Renal cortical epithelial cell (primary cell): ENCODE data around the gene EXOSC3. TPM values are rescaled to one million over a fixed set of nuclear protein-coding genes. Genes with fewer than 3 reads are reported as not detected.
"Not testable (repeated sequence)": the region's sequence is repeated elsewhere in the genome, so short reads cannot be mapped to it uniquely, and the experiment has no call there.

Source experiments
- DNase-seq: peaks from one replicate; pipeline ENCODE4 v3.0.0-alpha.2; 2011; ENCODE audit warnings: low read depth
- total RNA-seq: library from RNA; depleted of rRNA; stranded (reverse); fragments of >200 nt; gene quantifications from 2 replicates; pipeline ENCODE4 v1.2.3, GENCODE V29; 2014

The EXOSC3 gene
- total RNA-seq, 1 donor from 2014 or later, result 46.6 TPM

- no peak for DNase-seq
Observed at GRCh38 chr9:37775216-37775919, 9.5 kb downstream of the EXOSC3 start.

- no peak for DNase-seq
Observed at GRCh38 chr9:37769995-37770394, 14.9 kb downstream of the EXOSC3 start.

- no peak for DNase-seq
Observed at GRCh38 chr9:37769306-37769705, 15.6 kb downstream of the EXOSC3 start.

GRCh38 chr9:37765263-37765662 is 19.6 kb downstream of the EXOSC3 start:
- DNase-seq, result not testable (repeated sequence)

GRCh38 chr9:37761511-37761910 is 23.4 kb downstream of the EXOSC3 start:
- peak; percentile 71 for DNase-seq

- peak; percentile 81 for DNase-seq
Observed at GRCh38 chr9:37760416-37761161, 24.3 kb downstream of the EXOSC3 start.

GRCh38 chr9:37758747-37759146 is 26.1 kb downstream of the EXOSC3 start:
- no peak for DNase-seq

- peak; percentile 68 for DNase-seq
Observed at GRCh38 chr9:37753489-37754190, 31.2 kb downstream of the EXOSC3 start, which contains the start of gene TRMT10B. Gene TRMT10B, plus strand, starts transcription at chr9:37753805. Its CDS starts 8,127 bp downstream, at chr9:37761932.

GRCh38 chr9:37752642-37753488 is 32.0 kb downstream of the EXOSC3 start:
- no peak for DNase-seq

GRCh38 chr9:37752112-37752511 is 32.8 kb downstream of the EXOSC3 start:
- DNase-seq, result not testable (repeated sequence)

- not testable (repeated sequence) for DNase-seq
Observed at GRCh38 chr9:37751704-37752103, 33.2 kb downstream of the EXOSC3 start.

- no peak for DNase-seq
Observed at GRCh38 chr9:37751186-37751585, 33.7 kb downstream of the EXOSC3 start.

GRCh38 chr9:37749129-37749528 is 35.7 kb downstream of the EXOSC3 start:
- no peak for DNase-seq

GRCh38 chr9:37747271-37747753 is 37.6 kb downstream of the EXOSC3 start:
- DNase-seq, result peak; percentile 60

GRCh38 chr9:37746448-37747270 is 38.2 kb downstream of the EXOSC3 start:
- DNase-seq, result no peak

- no peak for DNase-seq
Observed at GRCh38 chr9:37745970-37746369, 38.9 kb downstream of the EXOSC3 start.

- no peak for DNase-seq
Observed at GRCh38 chr9:37740631-37741328, 44.1 kb downstream of the EXOSC3 start.

- DNase-seq, result no peak
Observed at GRCh38 chr9:37740128-37740527, 44.7 kb downstream of the EXOSC3 start.

GRCh38 chr9:37739222-37739621 is 45.6 kb downstream of the EXOSC3 start:
- DNase-seq, result no peak

GRCh38 chr9:37732952-37733351 is 51.9 kb downstream of the EXOSC3 start:
- no peak for DNase-seq
